Stimulated activated CD4-positive, alpha-beta T cell treated with anti-CD3 and anti-CD28 coated beads, Interleukin-15, amount 100 ng/mL, for 48 hours (primary cell): Measurements from ENCODE around the gene PLA2R1.
A peak's percentile ranks its signal among the peaks of the same experiment; 100 is the strongest.
"Not testable (repeated sequence)": the region's sequence is repeated elsewhere in the genome, so short reads cannot be mapped to it uniquely, and the experiment has no call there.

ENCODE experiments used
- DNase-seq, 2 donors: peaks; one replicate each; pipeline ENCODE4 v3.0.0-alpha.2; 2020; ENCODE audit warnings: low read depth in 2 of 2

The PLA2R1 gene

DNA sequence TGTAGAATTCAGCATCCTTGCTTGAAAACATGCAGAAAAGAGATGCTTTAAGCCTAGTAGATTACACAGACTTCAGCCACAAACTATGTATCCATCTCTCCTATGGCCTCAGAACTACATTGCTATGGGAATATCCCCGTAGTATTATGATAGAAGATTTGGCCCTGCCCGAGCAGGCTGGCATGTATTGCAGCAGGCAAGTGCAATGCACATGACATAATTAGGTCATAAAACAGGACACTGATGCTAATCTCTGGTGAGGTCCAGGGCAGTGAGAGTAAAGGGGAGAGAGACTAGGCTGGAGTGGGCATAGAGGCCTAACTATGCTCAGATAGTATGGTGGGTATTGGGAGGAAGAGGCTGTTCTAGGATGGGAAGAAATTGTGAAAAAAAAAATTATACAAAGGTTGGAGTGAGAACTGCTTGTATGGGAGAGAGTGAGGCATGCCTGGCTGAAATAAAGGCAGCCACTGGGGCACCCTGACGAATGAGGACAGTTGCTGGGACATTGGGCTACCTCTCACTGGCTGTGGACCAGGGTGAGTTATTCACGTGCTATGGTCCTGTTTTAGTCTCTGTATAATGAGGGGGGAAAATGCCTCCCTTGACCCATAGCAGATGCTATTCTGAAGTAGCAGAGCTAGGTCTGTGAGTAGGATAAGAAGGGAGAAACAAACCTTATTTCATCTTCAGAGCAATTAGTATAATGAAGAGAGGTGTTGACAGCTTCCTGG is 1.6 kb upstream of the PLA2R1 start:
- no peak for DNase-seq

DNA sequence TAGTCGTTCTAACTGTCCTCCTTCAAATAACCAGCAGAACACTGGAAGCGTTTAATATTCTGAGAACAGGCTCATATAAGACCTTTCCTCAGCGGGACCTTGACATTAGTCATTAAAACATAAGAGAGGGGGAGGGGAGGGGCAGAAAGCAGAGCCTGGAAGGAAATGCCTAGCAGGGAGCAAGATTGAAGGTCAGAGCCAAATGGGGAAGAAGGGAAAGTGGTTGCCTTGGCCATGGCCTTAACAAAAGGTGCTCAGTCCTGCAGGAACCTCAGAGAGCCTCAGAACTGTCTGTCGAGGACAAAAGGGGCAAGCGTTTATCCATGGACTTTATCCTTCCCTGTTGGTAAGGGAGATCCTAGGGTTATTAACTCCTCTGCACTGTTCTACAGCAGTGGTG is 856 bp upstream of the PLA2R1 start:
- no peak for DNase-seq

DNA sequence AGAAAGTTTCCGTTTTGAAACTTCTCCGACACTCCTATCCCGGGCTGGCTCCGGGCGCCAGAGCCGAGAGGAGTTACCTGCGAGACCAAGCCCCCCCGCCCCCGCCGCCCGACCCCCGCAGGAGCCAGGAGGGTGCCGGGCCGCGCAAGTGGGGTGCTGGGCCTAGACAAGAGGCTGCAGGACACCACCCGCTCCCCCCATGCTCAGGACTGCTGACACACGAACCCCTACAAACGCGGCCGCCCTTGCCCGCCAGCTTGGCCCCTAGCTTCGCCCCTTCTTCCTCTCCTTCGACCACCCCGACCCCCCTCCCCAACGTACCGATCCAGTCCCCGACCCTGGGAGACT is 497 bp downstream of the PLA2R1 start:
- DNase-seq: no peak

DNA sequence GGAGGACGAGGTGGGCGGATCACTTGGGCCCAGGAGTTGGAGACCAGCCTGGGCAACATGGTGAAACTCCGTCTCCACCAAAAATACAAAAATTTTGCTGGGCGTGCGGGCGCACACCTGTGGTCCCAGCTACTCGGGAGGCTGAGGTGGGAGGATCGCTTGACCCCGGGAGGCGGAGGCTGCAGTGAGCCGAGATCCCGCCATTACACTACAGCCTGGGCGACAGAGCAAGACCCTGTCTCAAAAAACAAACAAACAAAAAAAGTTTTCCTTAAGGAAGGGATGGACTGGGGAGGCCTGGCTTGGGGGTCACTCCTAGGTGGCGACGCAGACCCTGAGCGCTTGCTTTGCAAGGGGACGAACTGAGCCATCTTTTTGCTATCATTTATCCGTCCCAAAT is 882 bp downstream of the PLA2R1 start:
- no peak for DNase-seq

DNA sequence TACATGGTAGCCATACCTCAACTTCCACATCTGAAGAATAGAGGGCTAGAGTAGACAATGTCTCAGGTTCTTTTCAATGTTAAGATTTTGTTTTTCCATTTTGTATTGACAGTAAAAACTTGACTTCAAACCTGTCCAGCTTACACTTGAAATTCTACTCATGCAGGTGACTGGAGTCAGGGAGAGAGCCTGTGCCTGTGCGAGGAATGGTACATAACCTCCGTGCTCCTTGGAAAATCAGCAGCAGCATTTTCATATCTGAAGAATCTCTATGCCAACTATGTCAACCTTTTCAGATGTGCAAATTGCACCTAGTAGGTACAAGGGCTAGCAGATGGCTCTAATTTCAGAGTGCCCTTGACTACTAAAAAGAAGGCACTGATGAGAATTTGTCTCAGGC is 2.1 kb downstream of the PLA2R1 start:
- no peak for DNase-seq

DNA sequence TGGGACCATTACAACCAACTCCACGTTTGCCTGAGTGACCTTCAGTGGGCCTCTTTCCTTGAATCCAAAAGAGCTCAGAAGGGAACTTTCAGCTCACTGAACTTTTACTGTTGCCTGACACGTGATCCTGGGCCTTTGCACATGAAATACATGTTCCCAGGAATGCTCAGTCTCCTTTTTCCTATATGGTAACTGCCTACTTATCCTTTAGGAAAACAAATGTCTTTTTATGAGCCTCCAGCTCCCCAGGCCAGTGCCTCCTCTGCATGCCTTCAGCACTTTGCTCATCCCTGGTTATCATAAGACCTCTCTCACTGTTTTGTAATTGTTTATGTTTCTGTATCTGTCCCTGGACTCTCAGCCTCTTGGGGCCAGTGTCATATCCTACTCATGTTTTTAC is 5.1 kb downstream of the PLA2R1 start:
- no peak for DNase-seq

DNA sequence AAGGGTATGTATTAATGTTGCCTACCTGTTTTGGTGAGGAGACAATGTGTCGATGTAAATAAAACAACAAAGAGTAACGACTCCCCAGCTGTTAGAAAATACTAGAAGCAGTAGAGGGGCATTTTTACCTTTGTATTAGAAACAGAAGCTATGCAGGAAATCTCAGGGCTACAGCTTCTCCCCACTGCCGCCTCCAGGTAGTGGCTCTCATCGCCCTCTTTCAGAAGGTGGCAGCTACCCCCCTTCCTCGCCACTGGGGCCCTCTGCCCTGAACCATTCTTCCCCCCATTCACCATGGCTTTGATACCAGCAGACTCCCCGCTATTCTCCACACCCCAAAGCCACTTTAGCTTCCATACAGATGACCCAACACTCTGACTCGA is 6.7 kb downstream of the PLA2R1 start:
- no peak for DNase-seq

DNA sequence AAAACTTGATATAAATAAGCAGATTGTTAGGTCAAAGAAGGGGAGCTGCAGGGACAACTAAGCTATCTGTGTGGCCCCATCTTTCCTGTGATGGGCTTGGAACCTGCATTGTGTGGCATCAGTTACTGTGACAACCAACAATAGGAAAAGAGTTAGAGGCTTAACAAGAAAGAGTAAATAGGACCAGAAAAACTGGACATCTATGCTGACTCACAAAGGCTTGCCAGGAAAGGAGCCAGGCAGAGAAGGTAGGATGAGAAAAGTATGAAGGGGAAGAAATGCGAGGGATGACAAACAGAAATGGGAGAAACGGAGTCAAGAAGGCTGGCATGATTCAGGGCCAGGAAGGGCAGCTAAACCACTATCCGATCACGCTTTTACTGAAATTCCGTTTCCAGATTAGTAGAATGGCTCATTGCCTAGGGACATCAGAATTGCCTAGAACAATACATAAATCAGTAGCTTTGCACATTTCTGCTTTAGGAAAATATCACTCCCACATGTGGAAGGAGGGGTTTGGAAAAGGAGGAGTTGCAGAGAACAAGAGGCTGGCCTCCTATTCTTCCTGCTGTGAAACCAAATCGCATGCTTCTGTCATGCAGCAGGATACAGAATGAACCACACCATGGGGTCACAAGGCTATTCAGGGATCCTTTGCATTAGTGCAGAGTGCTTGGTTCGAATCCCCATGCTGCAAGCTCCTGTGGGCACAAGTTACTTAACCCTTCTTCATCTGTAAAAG is 7.3 kb downstream of the PLA2R1 start:
- DNase-seq: no peak

DNA sequence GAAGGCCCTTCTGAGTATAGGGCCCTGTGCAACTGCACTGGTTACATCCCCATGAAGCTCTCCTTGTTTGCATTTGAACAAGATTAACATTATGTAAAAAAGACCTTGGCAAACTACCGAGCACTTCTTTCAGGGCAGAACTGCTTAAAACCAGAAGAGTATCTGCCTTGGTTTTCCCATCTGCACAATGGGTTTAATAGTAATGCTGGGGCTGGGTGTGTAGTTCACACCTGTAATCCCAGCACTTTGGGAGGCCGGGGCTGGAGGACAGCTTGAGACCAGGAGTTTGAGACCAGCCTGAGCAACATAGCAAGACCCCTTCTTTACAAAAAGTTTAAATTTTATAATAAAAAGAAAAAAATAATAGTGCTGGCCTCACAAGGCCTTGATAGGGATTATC is 8.5 kb downstream of the PLA2R1 start:
- no peak for DNase-seq

DNA sequence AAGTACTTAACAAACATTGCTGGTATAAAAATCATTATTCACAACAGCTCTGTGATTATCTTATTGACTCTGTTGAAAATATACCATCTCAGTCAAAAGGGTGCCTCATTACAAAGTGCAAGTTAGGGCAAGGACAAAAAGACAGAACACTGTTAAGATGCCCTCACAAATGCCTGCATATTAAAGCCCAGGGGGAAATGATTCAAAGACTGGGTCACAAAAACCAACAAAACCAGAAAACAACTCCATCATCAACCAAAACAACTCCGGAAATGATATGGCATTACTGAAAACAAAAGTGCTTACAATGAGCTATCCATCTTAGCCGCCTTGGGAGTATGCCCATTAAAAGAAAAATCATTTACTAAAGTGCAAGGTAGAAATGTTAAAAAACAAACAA is 9.9 kb downstream of the PLA2R1 start:
- DNase-seq: no peak

DNA sequence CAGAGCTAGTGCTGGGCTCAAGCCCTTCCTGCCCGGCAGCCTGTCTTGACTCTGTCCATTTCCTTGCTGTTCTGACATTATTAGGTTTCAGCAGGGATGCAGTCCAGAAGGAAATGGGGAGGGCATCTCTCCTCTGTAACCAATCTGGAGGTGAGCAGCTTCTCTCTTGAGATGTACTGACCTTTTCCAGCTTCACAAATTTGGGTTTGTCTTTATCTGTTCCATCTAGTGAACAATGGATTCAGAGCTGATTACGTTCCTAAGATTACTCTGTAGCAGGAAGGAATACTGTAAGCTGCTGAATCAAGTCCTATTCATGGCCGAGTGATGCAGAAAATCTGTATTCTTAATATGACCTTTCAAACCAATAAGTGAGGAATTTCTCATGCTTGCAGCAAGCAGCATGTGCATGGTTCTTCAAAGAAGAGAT is 11.0 kb downstream of the PLA2R1 start:
- no peak for DNase-seq

DNA sequence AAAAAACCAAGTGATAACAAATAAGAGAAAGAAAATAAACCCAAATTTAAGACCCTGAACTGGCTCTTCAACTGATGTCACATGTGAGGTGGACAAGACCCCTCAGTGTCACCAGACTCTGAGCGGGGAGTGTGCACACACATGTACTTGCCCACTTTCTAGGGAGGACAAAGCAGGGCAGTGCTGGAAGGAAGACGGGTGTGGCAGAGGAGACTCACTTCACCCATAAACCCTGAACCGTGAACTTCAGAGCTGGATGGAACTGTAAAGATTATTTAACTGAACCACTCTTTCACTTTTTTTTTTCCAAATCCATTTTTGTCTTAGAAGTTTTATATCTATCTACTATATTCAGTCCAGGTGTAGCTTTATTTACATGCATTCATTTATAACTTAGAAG is 12.3 kb downstream of the PLA2R1 start:
- DNase-seq: no peak

DNA sequence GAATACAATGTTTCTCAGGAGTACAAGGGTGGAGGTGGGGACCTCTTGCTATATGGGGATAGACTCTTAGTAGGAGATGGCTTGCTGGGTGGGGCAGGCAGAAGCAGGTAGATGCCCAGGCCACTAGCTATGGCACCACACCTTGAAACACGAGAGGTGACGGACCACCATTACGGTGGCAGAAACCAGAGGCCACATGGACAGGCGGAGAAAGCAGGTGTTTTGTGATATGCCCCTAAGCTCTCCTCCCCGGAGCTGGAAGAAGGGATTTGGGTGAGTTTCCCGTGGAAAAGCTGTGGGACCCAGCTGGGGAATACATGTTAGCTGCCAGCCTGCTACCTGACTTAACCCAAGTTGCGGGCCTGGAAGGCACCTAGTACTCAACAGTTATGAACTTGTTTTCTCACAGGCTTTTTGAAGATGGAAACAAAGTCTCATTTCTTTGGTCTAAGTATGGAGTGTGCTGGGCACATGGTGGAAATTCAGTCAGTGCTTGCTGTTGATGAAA is 16.7 kb downstream of the PLA2R1 start:
- DNase-seq: no peak

DNA sequence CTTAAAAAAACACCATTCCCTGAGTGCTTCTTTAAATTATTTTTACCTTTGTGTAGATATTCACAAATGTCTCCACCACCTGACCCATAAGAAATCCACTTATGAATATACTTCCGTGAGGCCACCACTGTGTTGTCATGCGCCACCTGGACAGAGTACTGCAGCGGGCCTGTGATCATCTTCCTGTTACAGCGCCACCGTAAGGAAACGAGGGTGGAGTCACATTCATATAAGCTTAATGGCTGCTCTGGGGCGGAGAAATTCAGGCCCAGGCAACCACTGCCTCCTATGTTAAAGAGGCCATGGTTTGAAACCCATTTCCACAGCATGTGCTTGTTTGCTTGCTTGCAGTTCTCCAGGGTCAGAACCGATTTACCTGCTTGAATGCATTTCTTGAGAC is 17.7 kb downstream of the PLA2R1 start:
- DNase-seq: no peak

DNA sequence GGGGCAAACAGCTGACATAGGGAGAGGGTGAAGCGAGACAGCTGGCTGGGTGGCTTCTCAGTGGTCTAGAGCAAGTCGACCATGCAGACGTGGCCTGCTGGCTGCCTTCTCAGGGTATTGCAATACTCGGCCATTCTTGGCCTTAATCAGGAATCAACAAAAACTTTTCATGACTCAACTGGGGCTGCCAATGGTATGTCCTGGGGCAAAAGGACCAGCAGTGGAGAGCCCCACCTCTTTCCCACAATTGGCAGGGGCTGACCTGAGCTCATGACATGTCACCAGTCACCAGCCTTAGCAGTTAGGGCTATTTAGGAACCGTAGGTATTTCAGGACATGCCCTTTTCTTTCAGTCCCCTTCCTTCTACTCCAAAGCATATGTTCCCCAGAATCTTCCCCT is 19.1 kb downstream of the PLA2R1 start:
- no peak for DNase-seq

DNA sequence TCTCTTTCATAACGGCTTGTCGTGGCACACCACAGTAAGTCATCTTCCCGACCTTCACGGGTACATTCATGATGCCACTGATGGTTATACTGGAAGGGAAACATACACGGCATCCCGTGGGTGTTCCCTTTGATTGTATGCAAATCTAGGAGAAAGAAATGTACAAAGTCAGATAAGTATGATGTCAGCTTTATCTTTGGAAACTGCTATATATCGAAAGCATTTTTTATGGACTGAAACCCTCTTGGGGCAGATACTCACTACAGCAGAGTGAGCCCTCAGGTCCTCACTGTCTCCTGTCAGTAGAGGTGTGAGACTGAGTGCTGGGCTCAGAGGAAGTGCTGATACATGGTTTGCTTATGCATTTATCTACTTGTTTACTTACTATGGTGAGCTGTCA is 20.4 kb downstream of the PLA2R1 start:
- peak; percentile 46 to 51 for DNase-seq

DNA sequence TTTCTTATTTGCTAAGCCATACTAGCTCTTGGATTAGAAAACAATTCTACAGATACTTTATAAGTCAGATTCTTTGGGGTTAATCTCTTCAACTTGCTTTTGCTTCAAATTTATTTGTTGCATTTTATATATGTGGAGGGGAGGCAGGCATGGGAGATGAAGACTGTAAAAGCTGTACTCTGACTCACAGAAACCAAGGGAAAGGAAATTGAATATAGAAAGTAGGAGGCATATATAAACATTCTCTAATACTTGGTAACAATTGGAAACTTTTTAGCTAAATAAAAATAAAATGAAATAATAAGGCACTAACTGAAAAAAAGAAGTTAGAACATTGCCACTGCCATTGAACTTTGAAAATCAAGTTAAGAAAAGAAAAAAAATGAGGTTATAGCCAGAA is 21.3 kb downstream of the PLA2R1 start:
- no peak for DNase-seq

DNA sequence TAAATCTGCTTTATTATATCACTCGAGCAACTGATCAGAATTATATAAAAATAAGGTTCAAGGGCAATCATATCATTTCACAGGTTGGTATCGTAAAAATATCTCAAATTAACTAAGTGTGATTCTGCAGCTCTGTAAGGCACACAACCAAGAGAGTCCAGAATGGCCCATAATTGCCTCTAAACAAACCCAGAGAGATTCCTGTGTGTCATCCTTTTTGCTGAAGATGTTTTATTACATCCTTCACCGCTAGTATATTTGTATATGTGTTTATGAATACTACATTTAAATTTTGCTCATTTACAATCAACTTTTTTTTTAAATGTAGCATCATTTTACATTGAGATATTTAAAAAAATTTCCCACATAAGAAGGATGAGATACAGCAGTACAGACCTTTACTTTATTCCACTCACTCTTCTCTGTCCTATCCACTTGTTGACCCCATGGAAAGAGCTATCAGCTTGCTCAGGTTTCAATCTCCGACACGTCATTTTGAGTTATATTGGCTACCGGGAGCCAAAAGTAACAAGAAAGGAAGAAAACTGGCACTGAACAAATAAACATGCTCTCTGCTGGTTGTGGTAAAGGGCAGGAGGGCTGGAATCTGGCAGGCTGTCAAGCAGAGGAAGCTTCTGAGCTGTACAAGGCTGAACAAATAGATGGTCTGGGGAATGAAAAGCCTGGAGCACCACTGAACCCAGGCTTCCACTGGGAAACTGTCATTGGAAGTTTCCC is 23.1 kb downstream of the PLA2R1 start:
- no peak for DNase-seq

DNA sequence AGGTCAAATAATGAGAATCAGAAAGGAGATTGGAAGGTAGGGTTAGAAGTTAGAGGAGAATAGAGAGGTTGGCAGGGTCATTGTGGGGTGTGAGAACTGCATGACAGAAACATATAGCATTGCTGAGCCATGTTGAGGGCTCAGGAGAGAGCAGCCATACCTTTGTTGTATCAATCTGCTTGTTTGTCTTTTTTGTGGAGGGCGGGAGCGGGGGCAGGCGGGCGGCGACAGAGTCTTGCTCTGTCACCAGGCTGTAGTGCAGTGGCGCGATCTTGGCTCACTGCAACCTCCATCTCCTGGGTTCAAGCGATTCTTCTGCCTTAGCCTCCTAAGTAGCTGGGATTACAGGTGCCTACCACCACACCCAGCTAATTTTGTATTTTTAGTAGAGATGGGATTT is 23.8 kb downstream of the PLA2R1 start:
- DNase-seq: not testable (repeated sequence)

DNA sequence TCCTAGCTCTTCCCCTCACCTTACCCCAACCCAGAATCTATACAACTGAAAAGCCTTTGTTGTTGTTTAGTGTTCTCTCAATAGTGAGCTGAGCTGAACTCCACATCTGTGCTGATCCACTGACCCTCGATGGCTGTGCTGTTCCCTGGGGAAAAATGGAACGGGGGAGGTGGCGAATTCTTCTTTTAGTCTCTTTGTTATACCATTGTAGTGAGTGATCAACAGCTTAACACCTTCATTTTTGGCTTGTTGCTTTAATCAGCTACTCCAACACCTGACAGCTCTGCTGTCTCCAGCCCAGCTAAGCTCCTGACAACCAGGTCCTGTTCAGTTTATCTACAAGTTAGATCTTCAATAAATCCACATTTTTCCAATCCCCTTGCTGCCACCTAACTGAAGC is 25.7 kb downstream of the PLA2R1 start:
- DNase-seq: no peak

DNA sequence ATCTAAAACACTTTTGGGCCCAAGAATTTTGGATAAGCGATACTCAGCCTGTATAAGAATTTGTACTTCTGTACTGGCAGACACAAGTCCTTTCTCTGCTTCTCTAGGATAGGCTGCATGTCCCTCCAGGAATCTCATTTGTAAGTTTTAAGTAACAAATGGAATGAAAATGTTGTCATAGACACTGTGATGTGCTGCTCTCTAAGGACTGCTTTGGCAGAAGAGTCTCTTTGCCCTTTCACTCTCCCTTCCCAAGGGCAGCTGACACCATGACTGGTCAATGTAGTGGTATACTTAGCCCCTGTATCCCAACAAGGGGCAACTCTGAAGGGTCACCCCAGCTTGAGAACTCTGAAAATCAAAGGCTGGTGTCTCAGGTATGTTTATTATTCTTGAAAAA is 27.3 kb downstream of the PLA2R1 start:
- DNase-seq: no peak

DNA sequence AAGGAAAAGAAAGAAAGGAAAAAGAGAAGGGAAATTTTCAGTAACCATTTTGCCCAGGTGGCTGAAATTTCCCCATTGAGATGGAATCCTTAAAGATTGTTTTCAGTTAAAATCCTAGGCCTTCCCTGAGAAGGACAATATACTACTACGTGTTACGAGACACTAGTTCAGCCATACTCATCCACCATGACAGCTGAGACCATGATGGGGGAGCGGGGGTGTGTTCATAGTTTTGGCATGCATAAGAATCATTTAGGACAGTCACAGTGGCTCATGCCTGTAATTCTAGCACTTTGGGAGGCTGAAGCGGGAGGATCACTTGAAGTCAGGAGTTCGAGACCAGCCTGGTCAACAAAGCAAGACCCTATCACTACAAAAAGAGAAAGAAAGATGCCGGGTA is 28.0 kb downstream of the PLA2R1 start:
- DNase-seq: no peak
